Endothelial cell of umbilical vein (primary cell): Measurements from ENCODE around the gene HCN1. TPM values are rescaled to one million over a fixed set of nuclear protein-coding genes. Genes with fewer than 3 reads are reported as not detected.

Source experiments
- BruUV-seq: library from RNA; stranded (reverse); fragments of 400-500 nt; replicated peaks from 2 replicates; lab custom pipeline; 2021; lab: Mats Ljungman, UMichigan
- CTCF ChIA-PET: fragments of 300-600, 350-600 bp; sonication (Branson Sonifier 250); formaldehyde crosslinking; loops from one replicate; lab custom pipeline; 2021; ENCODE audit warnings: antibody characterized with exemption, inconsistent platforms; lab: Charles Lee
- POLR2A ChIA-PET: fragments of 300-600, 350-600 bp; sonication (Branson Sonifier 250); formaldehyde crosslinking; loops from one replicate; lab custom pipeline; 2021; ENCODE audit warnings: antibody characterized with exemption, inconsistent platforms; lab: Charles Lee
- DNase-seq: peaks from one replicate; pipeline ENCODE4 v3.0.0-alpha.2; 2011; ENCODE audit warnings: low read depth, low spot score
- FAIRE-seq: peaks from 2 replicates; lab custom pipeline; 2011; peaks lifted over from hg19 to GRCh38; lab: Jason Lieb, UNC
- H2AFZ ChIP-seq: 2 replicates; pipeline ENCODE4 v1.6.0; 2012; ENCODE audit warnings: low read depth, low read length, control low read depth, inconsistent platforms
- H3K27ac ChIP-seq: 2 replicates; pipeline ENCODE4 v1.5.1; 2011; ENCODE audit warnings: low read depth, mild to moderate bottlenecking, control low read depth, low read length, moderate library complexity; ENCODE audit not compliant: insufficient read depth
- H3K27me3 ChIP-seq, 2 experiments: 2 replicates each; pipeline versions ENCODE4 v1.6.0 to v1.6.1; 2011; ENCODE audit warnings: low read length in 2 of 2, mixed read lengths in 1 of 2; ENCODE audit not compliant: control insufficient read depth in 2 of 2, insufficient read depth in 2 of 2
- H3K36me3 ChIP-seq, 2 experiments: 2 replicates in 1 of 2; 3 replicates in 1 of 2; pipeline ENCODE4 v1.5.1; 2011; ENCODE audit warnings: low read length in 2 of 2, mild to moderate bottlenecking in 1 of 2, moderate library complexity in 1 of 2; ENCODE audit not compliant: control insufficient read depth in 2 of 2, insufficient read depth in 2 of 2; ENCODE audit errors: extremely low read depth in 1 of 2
- H3K4me1 ChIP-seq: 3 replicates; pipeline ENCODE4 v1.5.1; 2011; ENCODE audit warnings: mild to moderate bottlenecking, low read length; ENCODE audit not compliant: control insufficient read depth, insufficient read depth; ENCODE audit errors: extremely low read depth
- H3K4me2 ChIP-seq: 2 replicates; pipeline ENCODE4 v1.6.1; 2011; ENCODE audit warnings: low read length, control low read depth, mixed read lengths; ENCODE audit not compliant: insufficient read depth
- H3K4me3 ChIP-seq, 3 experiments: fragments of 200-600 bp in 1 of 3; sonication (generic), shearing (Covaris generic) in 1 of 3; replicated peaks in 1 of 3; 2 replicates each; pipeline ENCODE4 v1.5.1; 2011 to 2016; ENCODE audit warnings: control low read depth in 3 of 3, low read length in 3 of 3, mild to moderate bottlenecking in 2 of 3, inconsistent platforms in 1 of 3, low read depth in 1 of 3, moderate library complexity in 1 of 3; ENCODE audit not compliant: insufficient read depth in 1 of 3
- H3K79me2 ChIP-seq: 2 replicates; pipeline ENCODE4 v1.6.0; 2012; ENCODE audit warnings: low read length, inconsistent platforms; ENCODE audit not compliant: control insufficient read depth, insufficient read depth
- H3K9ac ChIP-seq: replicated peaks from 2 replicates; pipeline ENCODE3; 2011; ENCODE audit warnings: low read length, control low read depth; ENCODE audit not compliant: insufficient read depth; ENCODE audit errors: extremely low read depth
- H3K9me1 ChIP-seq: replicated peaks from 3 replicates; pipeline ENCODE4 v1.6.0; 2011; ENCODE audit warnings: mild to moderate bottlenecking, low read length; ENCODE audit not compliant: control insufficient read depth, insufficient read depth; ENCODE audit errors: extremely low read depth
- H3K9me3 ChIP-seq: replicated peaks from 2 replicates; pipeline ENCODE4 v1.5.1; 2012; ENCODE audit warnings: low read length, inconsistent platforms; ENCODE audit not compliant: control insufficient read depth, insufficient read depth
- H4K20me1 ChIP-seq: replicated peaks from 2 replicates; pipeline ENCODE3; 2011; ENCODE audit warnings: mild to moderate bottlenecking, low read length; ENCODE audit not compliant: control insufficient read depth, insufficient read depth; ENCODE audit errors: extremely low read depth
- EZH2 ChIP-seq: IDR thresholded peaks from 2 replicates; pipeline ENCODE4 v1.6.1; 2012; ENCODE audit warnings: borderline replicate concordance, low read depth, mild to moderate bottlenecking, moderate library complexity, low read length, inconsistent platforms; ENCODE audit not compliant: severe bottlenecking
- FOS ChIP-seq: IDR thresholded peaks from 2 replicates; pipeline ENCODE4 v1.6.1; 2011; ENCODE audit warnings: mild to moderate bottlenecking, low read length, moderate library complexity, borderline replicate concordance; ENCODE audit not compliant: insufficient read depth
- GATA2 ChIP-seq: IDR thresholded peaks from 2 replicates; pipeline ENCODE4 v1.7.0; 2011; ENCODE audit warnings: low read depth, mild to moderate bottlenecking, moderate library complexity, mixed read lengths, low read length; ENCODE audit not compliant: insufficient read length, insufficient read depth
- JUN ChIP-seq: IDR thresholded peaks from 2 replicates; pipeline ENCODE4 v1.6.1; 2011; ENCODE audit warnings: borderline replicate concordance, low read depth; ENCODE audit not compliant: insufficient read length, insufficient read depth
- MYC ChIP-seq: IDR thresholded peaks from one replicate; pipeline ENCODE4 v1.6.1; 2011; ENCODE audit warnings: mild to moderate bottlenecking, low read depth, low read length
- POLR2A ChIP-seq: IDR thresholded peaks from 2 replicates; pipeline ENCODE4 v1.6.1; 2012; ENCODE audit warnings: low read depth, mild to moderate bottlenecking, control low read depth, low read length
- POLR2AphosphoS5 ChIP-seq: IDR thresholded peaks from 2 replicates; pipeline ENCODE4 v1.6.1; 2012; ENCODE audit warnings: low read depth, mild to moderate bottlenecking, control low read depth, low read length, moderate library complexity; ENCODE audit not compliant: insufficient read depth
- dilution Hi-C: fragments of 300-500 bp; cut with MboI; formaldehyde crosslinking; loops from one replicate; pipeline ENCODE4 v1.15.0; 2019; ENCODE audit warnings: low sequenced_read_pairs; ENCODE audit not compliant: extremely low pct_ligation_motif_present
- intact Hi-C: fragments of 100-400 bp; cut with micrococcal nuclease; formaldehyde crosslinking; loops from one replicate; pipeline ENCODE4 v1.10.0; 2022
- polyA plus RNA-seq, 4 experiments: library from polyadenylated mRNA; depleted of rRNA in 3 of 4; stranded (reverse) in 3 of 4; unstranded in 1 of 4; fragments of >200 nt; gene quantifications; 2 replicates each; pipeline versions ENCODE4 v1.2.1 to v1.2.3, GENCODE V29; 2011 to 2012; ENCODE audit warnings: missing spikeins in 1 of 4
- total RNA-seq: library from RNA; stranded (reverse); gene quantifications from 2 replicates; pipeline ENCODE4 v1.2.3, GENCODE V29; 2021
- TF ChIP-seq, protein P1 (sequence below): IDR thresholded peaks from 2 replicates; pipeline ENCODE4 v1.6.1; 2011; ENCODE audit not compliant: insufficient read depth, insufficient read length
- TF ChIP-seq, protein P2 (sequence below), 2 donors: IDR thresholded peaks; 1 replicate in 1 of 2; 2 replicates in 1 of 2; pipeline ENCODE4 v1.5.1; 2011; ENCODE audit warnings: low read length in 2 of 2, mild to moderate bottlenecking in 2 of 2, moderate library complexity in 2 of 2, control low read depth in 1 of 2, inconsistent platforms in 1 of 2, low read depth in 1 of 2; ENCODE audit not compliant: insufficient read depth in 1 of 2; ENCODE audit errors: extremely low read depth in 1 of 2

The HCN1 gene
- total and polyA plus RNA-seq, 2 donors (not counting 3 experiments of a cell fraction or from before 2014, with no cell fraction given) = not detected

DNA sequence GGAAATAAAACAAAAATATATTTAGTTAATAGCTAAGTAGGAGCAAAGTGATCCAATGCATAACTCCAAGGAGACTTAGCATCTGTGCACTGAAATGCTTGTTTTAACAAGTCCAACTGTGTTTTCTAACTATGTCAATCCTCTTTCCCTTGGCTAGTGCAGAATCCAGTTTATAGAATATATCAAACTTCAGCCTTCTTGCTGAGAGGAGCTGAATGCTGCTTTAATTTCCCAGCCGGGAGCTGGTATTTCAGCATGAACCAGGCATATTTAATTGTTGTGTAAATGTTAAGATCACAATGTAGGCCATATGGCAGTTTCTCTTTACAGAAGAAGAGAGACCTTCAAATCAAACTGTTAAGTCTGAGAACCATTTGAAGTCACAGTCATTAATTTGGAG, 411.7 kb downstream of the HCN1 start:
- no TSS peak for BruUV-seq
- no peak overlapping the region for H3K9ac ChIP-seq
- H3K4me2 ChIP-seq = no peak overlapping the region
- no peaks in the 10 kb centered on the region for H3K27me3 ChIP-seq
- H3K27ac ChIP-seq = no peak overlapping the region
- no peaks in the 10 kb centered on the region for H3K9me1 ChIP-seq
- dilution Hi-C loops = no loop called here
- intact Hi-C loops = no loop called here
- H3K36me3 ChIP-seq = no peaks in the 10 kb centered on the region
- ChIA-PET POLR2A (no interaction called here), CTCF (no interaction called here)
- H4K20me1 ChIP-seq = no peaks in the 10 kb centered on the region
- TF ChIP-seq POLR2A = no peak
- no peak for TF ChIP-seq GATA2
- no peak for TF ChIP-seq MYC
- TF ChIP-seq, protein P1, sequence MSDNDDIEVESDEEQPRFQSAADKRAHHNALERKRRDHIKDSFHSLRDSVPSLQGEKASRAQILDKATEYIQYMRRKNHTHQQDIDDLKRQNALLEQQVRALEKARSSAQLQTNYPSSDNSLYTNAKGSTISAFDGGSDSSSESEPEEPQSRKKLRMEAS = no peak
- TF ChIP-seq, protein P2, sequence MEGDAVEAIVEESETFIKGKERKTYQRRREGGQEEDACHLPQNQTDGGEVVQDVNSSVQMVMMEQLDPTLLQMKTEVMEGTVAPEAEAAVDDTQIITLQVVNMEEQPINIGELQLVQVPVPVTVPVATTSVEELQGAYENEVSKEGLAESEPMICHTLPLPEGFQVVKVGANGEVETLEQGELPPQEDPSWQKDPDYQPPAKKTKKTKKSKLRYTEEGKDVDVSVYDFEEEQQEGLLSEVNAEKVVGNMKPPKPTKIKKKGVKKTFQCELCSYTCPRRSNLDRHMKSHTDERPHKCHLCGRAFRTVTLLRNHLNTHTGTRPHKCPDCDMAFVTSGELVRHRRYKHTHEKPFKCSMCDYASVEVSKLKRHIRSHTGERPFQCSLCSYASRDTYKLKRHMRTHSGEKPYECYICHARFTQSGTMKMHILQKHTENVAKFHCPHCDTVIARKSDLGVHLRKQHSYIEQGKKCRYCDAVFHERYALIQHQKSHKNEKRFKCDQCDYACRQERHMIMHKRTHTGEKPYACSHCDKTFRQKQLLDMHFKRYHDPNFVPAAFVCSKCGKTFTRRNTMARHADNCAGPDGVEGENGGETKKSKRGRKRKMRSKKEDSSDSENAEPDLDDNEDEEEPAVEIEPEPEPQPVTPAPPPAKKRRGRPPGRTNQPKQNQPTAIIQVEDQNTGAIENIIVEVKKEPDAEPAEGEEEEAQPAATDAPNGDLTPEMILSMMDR (IDR thresholded peaks at IDR 0.05; ENCODE audit: extremely low read depth in 1 of 2, insufficient read depth in 1 of 2, low read depth in 1 of 2, low read length in 2 of 2) = no peak
- TF ChIP-seq JUN = no peak
- TF ChIP-seq FOS = no peak
- TF ChIP-seq POLR2AphosphoS5 = no peak
- TF ChIP-seq EZH2 = no peak
- DNase-seq = no peak
- no peaks in the 10 kb centered on the region for H3K79me2 ChIP-seq
- no peak overlapping the region for H2AFZ ChIP-seq
- H3K9me3 ChIP-seq = no peaks in the 10 kb centered on the region
- FAIRE-seq = no peak
- no peaks in the 10 kb centered on the region for H3K4me1 ChIP-seq
- no peak overlapping the region for H3K4me3 ChIP-seq
